GM12801 (cell line): ENCODE measurements around the gene DNAJC16.

ENCODE experiments used
- CTCF ChIP-seq: IDR thresholded peaks from one replicate; pipeline ENCODE4 v1.5.1; 2011; ENCODE audit warnings: control low read depth; ENCODE audit not compliant: insufficient read length; ENCODE audit errors: extremely low read depth

DNAJC16 gene

DNA sequence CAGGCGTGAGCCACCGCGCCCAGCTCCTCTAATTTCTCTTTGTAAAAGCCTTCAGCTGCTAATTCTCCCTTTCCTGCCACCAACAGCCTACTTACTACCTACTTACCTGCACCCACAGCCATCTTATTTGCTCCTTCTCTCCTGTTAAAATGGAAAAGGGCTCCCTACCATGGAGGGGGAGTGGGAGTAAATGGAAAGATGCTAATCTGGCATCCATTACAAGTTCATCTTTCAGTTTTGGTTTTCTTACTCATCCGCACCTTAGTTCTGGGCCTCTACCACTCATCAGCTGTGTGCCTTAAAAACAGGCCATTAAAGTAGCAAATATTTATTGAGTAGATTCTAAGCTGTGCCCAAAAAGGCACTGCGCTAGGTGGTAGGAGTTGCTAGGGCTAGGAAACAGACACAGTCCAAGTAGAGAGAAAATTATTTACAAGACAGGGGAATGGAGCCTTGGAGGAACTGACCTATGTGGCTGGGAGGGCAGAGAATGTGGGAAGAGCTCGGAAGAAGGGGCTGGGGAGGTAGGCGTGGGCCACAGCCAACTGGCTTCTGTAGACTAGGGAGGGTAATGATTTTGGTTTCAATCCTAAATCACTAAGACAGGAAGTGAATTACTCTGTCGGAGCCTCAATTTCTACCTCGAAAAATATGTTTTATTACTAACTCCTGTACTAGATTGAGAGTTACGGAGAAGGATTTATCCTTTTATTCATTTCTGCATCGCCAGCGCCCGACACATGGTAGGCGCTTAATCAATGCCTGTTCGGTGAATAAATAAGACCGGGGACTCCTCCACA, 89.9 kb downstream of the DNAJC16 start:
- no peak for TF ChIP-seq CTCF

GRCh38 chr1:15617173-15618076, 90.8 kb downstream of the DNAJC16 start, which contains the start of gene DDI2:
Gene DDI2, plus strand, starts transcription at chr1:15617458. Its CDS starts 213 bp downstream, at chr1:15617671.
- TF ChIP-seq CTCF = no peak

GRCh38 chr1:15618077-15618654, 91.5 kb downstream of the DNAJC16 start:
- no peak for TF ChIP-seq CTCF

- no peak for TF ChIP-seq CTCF
Observed at GRCh38 chr1:15618655-15619525, 92.2 kb downstream of the DNAJC16 start.

- no peak for TF ChIP-seq CTCF
Observed at GRCh38 chr1:15620155-15620545, 93.5 kb downstream of the DNAJC16 start.

DNA sequence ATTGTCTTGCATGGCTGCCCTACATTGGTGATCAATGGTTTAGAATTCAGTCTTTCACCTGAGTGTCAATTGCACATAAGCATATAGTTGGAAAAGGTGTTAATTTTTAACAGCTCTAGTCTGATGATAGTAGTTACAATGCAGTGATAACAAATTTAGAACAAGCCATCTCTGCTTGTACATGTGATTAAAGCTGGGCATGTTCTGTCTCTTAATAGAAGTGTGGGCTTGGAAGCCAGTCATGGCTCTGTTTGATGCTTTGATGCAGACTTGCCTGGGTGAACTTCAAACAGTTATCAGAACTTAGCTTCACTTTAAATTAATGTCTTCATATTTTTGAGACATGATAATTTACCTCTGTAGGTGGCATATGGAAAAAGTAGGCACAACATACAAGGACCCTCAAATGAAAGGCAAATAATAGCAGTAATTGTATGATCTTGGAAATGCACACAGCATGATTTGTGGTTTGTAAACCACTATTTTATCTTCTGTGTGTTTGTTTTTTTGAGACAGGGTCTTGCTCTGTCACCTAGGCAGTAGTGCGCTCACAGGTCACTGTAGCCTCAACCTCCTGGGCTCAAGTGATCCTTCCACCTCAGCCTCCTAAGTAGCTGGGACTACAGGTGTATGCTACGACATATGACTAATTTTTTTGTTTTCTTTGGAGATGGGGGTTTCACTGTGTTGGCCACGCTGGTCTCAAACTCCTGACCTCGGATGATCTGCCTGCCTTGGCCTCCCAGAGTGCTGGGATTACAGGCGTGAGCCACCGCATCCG, 94.4 kb downstream of the DNAJC16 start:
- no peak for TF ChIP-seq CTCF
